Suppressor macrophage treated with lipopolysaccharide for 4 hours (primary cell): ENCODE measurements around the gene POLL.

Source experiments
- DNase-seq: peaks from one replicate; pipeline ENCODE4 v3.0.0-alpha.2; 2020

Gene POLL

DNA sequence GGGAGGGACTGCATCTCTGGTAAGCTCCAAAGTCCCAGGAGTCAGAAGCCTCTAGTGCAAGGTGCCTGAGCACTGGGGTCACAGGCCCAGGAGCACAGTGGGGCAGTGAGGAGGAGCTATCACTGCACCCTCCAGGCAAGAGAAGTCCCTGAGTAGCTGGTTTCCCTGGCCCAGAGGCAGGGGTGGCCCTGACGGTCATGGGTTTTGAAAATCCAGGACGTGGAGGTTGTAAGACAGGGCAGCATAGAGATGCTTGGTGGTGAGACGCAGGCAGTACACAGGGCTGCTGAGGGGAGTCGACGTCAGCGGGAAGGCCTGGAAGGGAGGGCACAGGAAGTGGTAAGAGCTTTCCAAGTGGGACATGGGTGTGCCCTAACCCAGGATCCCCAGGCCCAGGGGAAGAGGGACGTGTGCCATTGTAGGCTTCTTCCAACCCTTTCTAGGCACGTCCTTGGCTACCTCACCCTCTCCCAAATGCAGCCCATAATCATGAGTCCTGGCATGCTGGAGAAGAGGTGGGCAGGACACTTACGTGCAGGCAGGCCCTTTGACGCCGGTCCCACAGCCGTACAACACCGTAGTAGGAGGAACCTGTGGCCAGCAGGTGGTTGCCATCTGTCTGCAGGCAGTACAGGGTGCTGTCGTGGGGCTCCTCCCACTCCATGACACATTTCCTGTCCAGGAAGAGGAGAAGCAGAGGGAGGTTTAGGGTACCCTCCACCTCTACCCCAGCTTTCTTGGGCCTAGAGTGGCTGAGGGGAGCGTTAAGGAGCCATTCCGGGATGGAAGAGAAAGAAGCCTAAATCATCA is 23.2 kb upstream of the POLL start:
- no peak for DNase-seq

DNA sequence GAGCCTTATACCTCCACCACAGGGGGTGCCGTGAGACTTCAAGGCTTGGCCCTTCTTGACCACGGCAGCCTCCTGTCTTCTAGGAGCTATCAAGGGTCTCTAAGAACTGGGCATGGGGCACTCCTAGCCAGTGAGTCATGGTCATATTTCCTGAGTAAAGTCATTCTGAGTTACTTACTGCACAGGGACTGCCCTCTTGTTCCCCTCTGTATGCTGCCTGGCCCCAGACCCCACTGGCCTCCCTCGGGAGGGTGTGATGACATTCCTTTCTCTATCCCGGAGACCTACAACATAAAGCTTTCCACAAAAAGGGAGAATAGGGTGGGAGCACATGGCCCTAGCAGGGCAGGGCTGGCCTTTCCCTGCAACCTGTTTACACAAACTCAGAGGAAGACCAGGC is 21.4 kb upstream of the POLL start:
- no peak for DNase-seq

DNA sequence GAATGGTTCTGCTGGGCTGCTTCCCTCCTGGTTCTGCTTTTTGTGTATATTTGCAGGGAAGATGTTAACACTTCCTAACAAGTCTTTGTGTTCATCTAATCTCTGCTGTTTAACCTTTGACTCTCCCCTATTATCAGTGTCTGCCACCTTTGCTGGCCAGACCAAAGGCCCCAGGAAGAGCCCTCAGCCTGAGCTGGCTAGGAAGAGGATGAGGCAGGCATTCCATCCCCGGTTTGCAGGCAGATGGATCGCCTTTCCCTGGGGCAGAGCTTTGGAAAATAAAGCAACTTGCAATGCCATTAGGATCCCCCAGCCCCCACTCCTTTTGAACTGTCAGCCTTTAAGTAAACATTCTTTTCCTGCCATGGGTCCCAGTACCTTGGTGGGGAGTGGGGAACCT is 19.1 kb upstream of the POLL start:
- no peak for DNase-seq

DNA sequence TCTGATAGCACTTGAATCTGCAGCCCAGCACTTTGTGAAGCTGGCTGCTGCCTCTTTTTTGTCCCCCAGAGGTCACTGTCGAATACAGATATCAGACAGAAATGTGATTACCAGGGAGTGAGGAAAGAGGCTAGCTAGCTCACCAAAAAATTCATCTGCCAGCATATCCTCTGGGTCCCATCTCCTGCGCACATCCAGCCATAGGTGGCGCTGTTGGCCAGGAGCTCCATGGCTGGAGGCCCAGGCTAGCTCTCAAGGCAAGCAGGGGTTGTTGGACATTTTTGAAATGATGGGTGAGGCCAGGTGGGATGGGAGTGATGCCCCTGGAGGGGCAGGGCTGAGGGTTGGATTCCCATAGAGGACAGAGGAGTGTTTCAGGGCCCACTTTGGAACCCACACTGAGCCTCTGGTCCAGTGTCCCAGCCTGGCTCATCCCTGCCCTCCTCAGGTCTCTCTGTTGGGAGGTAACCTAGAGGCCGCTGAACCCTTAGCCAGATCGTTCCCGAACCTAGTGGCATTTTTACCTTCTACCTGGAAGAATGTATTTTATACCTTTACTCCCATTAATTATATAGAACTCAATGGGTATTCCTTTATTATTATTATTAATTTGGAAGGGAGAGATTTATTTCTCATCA is 14.8 kb upstream of the POLL start:
- DNase-seq = peak; percentile 78

DNA sequence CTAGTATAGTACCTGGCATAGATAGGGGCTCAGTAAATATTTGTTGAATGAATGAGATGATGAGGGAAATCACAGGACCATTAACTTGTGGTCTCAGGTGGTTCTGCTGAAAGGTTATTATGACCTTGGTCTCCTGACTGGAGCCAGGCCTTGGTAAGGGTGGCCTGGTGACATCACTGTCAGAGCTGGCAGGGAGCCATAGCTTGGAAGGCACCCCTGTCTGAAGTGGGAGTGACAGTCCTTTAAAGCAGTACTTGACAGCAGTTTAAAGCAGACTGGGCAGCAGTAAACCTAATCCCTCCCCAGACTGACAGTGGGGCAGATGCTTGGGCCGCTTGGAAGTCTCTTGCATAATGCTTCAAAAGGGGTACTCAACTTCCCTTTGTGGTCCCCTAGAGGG is 13.5 kb upstream of the POLL start:
- no peak for DNase-seq

DNA sequence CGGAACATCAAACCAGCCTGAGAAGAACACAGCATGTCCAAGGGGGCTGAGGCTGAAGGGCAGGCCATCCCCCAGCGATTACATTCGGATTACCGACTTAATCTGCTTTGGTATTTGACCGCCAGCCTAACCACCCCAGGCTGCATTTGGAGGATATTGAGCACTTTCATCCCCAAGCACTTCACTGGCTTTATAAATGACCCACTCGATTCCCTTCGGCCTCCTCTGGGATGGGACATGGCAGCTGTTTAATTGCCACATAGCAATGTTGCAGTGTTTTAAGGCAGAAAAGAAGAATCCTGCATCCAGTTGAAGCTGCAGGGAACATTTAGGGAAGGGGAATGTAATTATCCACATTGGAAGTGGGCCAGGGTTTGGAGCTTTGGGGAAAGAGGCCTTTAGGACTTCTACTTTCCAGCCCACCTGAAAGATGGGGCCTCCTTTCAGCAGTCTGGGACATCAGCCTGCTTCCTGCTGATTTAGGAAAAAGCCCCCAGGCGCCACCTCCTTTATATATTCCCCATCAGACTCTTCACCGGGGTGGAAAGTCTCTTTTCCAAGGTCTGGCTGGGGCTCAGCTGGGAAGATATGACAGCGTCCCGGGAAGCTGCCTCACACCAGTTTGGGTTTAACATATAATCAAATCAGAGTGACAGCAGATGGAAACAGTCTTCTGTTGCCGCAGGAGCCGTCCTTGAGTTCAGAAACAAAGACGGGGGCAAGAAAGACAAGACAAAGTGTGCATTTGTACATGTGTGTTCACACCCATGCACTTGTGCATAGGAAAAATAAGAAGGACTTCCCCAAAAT is 9.2 kb upstream of the POLL start:
- no peak for DNase-seq

DNA sequence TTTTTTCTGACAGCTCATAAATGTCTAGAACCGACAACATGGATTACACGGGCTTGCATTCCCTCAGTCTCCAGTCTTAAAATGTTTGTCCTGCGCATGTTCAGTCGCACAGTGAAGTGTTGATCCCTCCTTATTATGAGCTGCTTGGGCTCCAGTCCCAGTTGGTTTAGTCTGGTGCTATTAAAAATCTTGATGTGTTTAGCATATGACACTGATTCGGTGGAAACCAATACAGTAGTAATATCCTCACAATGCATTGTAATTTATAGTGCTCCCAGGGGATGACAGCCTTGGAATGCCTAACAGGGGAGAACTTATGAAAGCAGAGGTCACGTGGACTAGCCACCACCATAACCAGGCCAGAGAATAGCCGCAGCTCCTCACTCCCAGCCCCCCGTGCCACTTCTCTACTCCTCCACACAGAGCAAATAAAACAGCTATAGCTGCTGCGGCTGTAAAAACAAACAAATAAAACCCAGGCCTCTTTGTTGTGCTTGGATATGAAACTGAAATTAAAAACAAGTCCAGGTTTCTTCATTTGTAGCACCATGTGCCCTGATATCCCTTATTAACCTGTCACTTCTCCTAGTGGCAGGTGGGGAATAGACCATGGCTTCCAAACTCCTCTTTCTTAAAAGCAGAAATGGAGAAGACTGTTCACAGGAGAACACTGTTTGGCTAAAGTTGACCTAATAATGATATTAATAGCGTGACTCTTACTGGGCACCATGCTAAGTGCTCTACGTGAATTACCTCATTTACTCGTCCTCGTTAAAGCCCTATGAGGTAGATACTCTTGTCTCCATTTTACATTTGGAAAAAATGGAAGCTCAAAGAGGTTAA is 7.8 kb upstream of the POLL start:
- DNase-seq = no peak

DNA sequence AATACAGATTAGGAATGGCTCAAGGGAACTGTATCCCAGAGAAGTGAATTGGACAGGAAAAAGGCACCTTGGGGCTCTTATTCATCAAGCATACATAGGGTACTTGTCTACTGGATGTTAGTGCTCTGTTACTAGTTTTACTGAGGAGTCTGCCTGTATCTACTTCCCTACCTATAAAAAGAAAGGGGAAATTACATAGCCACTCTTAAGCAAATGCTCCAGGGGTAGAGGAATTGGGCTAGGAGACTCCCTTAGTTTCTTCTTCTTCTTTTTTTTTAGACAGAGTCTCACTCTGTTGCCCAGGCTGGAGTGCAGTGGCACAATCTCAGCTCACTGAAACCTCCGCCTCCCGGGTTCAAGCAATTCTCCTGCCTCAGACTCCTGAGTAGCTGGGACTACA is 5.3 kb upstream of the POLL start:
- DNase-seq = peak; percentile 40

DNA sequence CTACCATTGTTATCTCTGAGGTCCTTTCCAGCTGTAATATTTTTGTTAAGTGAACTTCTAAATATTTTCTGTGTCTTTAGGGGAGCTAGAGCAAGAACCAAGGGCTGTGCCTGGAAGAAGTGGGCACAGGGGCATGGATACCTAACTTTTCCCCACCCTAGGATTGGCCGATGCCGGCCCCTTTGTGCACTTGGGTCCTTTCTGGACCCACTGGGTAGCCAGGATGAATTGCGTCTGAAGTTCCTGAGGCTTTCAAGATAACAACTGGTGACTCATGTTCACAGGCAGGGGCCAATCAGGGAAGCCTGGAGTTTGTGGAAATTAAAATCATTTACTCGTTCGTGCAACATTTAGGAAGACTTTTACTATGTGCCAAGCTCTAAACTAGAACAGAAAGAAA is 822 bp upstream of the POLL start:
- DNase-seq = no peak

DNA sequence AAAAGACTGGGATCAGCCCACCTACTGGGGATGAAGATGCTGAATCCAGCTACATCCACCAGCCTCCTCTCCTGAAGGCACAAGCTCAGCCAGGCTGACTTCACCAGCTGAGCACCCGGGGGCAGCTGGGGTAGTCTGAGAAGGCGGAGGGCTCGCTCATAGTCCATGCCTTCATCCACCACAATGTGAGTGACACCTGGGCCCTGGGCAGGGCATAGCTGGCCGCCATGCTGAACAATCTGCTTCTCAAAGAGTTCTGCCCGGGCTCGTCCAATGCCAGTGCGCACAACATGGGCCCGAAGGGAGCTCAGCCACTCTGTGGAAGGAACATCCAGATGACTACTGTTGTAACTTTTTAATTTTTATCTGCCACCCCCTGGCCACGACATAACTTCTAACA is 2.2 kb downstream of the POLL start:
- no peak for DNase-seq

DNA sequence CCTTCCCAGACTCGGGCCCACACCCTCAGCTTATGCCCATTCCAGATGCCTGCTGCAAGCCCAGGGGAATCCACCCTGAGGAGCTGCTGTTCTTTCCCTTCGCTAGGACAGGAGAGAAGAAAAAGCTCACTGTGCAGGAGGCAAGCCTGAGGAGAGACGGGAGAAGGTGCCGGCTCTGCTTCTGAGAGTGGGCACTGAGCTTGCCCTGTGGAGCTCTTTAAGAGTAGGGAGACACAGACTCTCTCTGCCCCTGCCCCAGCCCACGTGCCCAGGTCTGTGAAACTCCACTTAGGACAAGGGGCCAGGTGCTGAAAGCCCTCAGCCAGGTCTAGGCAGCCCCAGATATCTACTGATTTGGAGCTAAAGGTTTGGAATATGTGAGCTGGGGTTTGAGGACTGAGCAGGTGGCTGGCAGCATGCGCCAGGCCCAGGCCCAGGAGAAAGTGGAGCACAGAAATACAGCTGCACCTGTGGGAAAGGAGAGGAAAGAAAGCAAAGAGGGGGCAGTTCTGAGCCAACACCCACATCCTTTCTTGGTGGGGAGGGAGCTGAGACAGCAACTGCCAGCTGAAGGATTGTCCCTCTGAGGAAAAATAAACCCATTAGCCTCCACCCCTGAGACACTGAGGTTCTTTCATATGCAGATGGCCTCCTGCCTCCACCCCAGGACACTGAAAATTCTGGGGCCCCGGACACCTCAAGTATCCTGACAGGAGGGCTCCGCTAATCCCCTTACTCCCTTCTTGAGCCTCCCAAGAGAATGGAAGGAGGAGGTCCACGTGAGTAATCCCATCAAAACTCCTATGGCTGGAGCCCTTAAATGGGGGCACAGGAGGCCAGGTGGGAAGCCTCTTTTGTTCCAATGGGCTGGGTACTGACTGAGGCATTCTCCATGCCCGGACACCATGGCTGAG is 7.3 kb downstream of the POLL start:
- DNase-seq = no peak

DNA sequence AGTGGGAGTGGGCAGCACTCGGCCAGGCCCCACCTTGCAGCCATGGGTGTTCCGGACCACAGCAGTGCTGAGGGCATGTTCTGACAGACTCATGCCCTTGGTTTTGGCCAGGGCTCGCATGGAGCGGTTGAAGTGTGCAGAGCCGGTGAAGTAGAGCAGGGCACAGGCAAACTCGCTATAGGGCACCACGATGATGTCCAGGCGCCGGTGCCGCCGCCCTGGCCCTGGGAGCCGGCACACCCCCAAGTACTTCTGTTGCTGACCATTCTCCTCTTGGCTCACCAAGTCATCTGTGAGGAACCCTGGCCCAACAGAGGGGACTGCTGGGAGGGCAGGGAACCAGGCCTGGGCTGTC is 8.6 kb downstream of the POLL start:
- no peak for DNase-seq

DNA sequence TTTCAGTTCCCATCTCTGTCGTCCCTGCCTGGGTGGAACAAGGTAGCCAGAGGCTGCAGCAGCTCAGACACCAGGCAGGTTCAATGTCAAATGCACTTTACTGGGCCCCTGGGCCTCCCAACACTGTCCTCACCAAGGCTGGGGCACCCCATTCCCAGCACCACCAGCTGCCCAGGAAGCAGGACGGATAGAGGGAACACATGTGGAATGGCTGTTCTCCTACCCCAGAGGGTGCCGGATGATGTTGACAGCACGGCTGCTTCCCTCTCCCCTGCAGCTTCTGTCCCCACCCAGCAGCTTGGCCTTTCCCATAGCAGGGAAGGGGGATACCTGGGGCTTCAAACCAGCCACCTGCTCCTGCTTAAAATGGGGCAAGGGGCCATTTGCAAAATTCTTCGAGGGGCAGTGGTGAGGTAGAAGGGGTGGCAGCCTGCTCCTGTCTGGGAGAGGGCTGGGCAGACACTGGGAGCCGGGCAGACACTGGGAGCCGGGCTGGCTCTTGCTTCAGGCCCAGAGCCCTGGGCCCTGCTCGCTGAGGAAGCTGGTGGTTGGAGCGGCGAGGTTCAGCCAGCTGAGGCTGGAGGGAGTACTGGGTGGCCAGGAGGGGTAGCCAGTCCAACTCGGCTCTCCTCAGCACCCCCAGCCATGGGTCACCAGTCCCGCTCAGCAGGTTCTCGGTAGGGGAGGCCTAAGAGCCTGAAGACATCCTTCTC is 9.1 kb downstream of the POLL start:
- DNase-seq = no peak

DNA sequence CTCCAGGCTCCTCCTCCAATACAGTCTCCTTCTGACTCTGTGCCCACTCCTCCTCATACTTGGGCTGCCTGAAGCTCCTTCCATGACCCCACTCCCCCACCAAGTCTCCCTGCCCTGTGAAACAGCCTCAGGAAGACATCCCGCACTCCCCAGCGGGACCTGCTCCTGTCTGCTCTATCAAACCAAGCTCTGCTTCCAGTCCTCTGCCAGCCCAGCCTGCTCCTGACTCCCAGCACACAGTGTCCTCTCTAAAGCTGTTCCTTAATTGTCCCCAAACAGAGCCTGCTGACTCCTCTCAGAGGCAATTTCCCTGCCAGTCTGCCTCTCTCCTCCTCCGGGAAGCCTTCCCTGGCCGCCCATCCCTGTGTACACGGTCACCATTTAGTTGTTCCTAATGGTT is 9.9 kb downstream of the POLL start:
- DNase-seq = no peak

DNA sequence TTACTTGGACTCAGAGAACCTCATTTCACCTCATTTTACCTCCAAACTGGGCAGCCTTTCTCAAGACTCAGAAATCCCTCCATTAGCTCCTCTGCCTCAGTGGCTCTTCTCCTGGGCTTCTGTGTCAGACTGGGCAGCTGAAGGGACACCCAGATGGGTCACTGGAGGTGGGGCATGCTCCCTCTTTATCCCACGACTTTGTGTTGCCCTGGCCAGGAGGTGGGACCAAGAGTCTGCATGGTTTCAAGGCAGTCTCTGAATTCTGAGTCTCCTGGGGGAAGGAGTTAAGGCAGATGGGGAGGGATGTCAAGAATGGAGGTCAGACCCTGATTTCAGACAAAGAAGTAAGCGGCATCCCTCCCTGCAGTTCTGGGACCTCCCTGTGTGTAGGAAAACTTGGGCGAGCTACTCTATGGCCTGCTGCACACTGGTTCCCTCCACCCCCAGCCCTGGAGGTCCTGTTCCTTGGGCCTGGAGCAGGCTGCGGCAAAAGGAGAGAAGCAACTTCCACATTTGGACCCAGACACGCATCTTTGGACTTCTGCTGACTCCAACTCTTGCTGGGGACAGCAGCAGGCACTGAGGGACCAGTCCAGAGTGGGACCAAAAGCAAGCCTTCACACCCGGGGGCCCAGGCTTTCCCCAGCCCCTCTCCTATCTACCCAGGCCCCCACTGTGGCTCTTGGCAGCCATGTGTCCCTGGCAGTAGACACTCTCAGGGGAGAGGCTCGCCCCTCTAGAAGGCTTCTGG is 10.8 kb downstream of the POLL start:
- DNase-seq = no peak

DNA sequence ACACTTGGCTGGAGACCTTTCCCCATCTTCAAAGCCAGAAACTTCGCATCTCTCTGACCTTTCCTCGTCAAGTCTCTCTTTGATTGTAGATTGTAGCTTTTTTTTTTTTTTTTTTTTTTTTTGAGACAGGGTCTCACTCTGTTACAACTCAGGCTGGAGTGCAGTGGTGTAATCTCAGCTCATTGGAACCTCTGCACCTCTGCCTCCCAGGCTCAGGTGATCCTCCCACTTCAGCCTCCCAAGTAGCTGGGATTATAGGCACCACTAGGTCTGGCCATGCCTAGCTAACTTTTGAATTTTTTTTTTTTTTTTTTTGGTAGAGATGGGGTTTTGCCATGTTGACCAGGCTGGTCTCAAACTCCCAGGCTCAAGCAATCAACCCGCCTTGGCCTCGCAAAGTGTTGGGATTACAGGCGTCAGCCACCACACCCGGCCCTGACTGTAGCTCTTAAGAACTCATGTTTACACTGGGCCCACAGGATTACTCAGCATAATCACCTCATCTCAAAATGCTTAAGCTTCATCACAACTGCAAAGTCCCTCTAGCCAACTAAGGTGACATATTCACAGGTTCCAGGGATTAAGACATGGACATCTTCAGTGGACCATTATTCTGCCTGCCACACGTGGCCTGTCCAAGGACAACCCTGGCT is 11.7 kb downstream of the POLL start:
- no peak for DNase-seq

DNA sequence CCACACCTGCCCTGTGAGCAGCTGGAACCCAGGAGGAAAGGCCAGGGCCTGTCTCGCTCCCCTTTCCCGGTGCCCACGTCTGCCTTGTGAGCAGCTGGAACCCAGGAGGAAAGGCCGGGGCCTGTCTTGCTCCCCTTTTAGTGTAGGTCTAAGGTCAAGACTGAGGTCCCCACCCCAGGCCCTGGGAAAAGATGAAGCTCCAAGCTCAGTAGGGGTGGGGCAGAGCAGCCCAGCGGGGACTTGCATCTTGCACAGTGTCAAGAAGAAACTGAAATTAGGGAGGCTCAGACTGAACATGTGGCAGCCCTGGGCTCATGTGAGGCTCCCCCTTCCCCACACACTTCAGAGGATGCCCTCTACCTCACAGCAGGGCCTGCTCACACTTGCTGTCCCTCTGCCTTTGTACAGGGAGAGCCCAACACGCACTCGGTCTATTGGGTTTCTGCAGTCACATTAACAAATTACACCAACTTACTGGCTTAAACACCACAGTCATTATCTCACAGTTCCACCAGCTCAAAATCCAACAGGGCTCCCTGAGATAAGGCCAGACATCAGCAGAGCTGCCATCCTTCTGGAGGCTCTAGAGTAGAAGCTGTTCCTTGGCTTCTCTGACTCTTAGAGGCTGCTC is 12.4 kb downstream of the POLL start:
- DNase-seq = no peak

DNA sequence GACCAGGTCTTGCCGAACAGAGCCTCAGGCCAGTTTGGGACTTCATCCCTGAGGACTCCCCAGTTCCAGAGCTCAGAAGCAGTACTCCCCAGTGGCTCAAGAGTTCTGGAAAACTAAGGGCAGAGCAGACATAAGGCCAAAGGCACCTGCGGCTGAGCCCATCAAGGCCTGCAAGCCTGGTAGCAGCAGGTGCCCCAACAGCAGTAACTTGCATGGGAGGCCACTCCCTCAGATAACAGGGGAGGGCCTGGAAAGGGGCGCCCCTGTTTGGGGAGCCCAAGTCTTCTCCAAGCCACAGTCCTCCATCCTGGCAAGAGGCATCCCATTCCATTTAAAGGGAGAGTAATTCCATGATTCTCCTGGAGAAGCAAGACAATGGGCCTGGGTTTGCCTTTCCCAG is 13.0 kb downstream of the POLL start:
- DNase-seq = no peak
